ENCODE results near the gene KLF6. TPM values are rescaled to one million over a fixed set of nuclear protein-coding genes. Genes with fewer than 3 reads are reported as not detected.
A peak's percentile ranks its signal among the peaks of the same experiment; 100 is the strongest.

KLF6 gene
- total and polyA plus RNA-seq, 9 of the 15 experiments (the other 6 are each of a cell fraction or from before 2014, with no cell fraction given): 3.2 to 23.9 (median 8.0) TPM

- no peak for TF ChIP-seq E2F6 (IDR thresholded peaks at IDR 0.05; ENCODE audit: borderline replicate concordance in 1 of 2, extremely low read depth in 1 of 2, insufficient read depth in 1 of 2, insufficient read length in 1 of 2, low read depth in 1 of 2, low read length in 1 of 2, poor library complexity in 1 of 2, severe bottlenecking in 1 of 2)
- no peak for TF ChIP-seq HDAC8 (tag; IDR thresholded peaks at IDR 0.05)
- no peak for TF ChIP-seq HBP1 (CRISPR knock-in tag; IDR thresholded peaks at IDR 0.05)
- peak; percentile 60; the same call in 1 of the 2 replicates for TF ChIP-seq EP300 (IDR thresholded peaks at IDR 0.05; ENCODE audit: low read length)
- no peak for TF ChIP-seq ZNF707 (CRISPR knock-in tag; conservative IDR thresholded peaks at IDR 0.05)
- TF ChIP-seq ZNF354B (CRISPR knock-in tag; IDR thresholded peaks at IDR 0.05): no peak
- no peak for TF ChIP-seq SIRT6 (IDR thresholded peaks at IDR 0.05; ENCODE audit: low read depth, low read length)
- TF ChIP-seq ZNF232 (CRISPR knock-in tag; IDR thresholded peaks at IDR 0.05): no peak
- TF ChIP-seq THAP12 (CRISPR knock-in tag; IDR thresholded peaks at IDR 0.05): no peak
- TF ChIP-seq ATF4 (CRISPR knock-in tag; IDR thresholded peaks at IDR 0.05): no peak
- no peak for TF ChIP-seq ZNF23 (CRISPR knock-in tag; IDR thresholded peaks at IDR 0.05)
- TF ChIP-seq NFATC3 (IDR thresholded peaks at IDR 0.05): no peak
- TF ChIP-seq CXXC5 (CRISPR knock-in tag; IDR thresholded peaks at IDR 0.05): no peak
- 0 out of 2 replicates have a peak, but pooled peaks have one; percentile 28 for TF ChIP-seq SMARCC2 (IDR thresholded peaks at IDR 0.05; ENCODE audit: low read depth)
- peak; percentile 88 for TF ChIP-seq ZNF316 (IDR thresholded peaks at IDR 0.05)
- no peak for TF ChIP-seq MTA3 (IDR thresholded peaks at IDR 0.05; ENCODE audit: borderline replicate concordance)
- no peak for TF ChIP-seq ZNF253 (CRISPR knock-in tag; conservative IDR thresholded peaks at IDR 0.05)
- no peak for TF ChIP-seq FOXJ3 (CRISPR knock-in tag; IDR thresholded peaks at IDR 0.05)
- no peak for TF ChIP-seq ZNF830 (CRISPR knock-in tag; IDR thresholded peaks at IDR 0.05)
- TF ChIP-seq GABPA (tag; conservative IDR thresholded peaks at IDR 0.05; ENCODE audit: low read depth): peak; percentile 65
- no peak for TF ChIP-seq NR1H2 (CRISPR knock-in tag; IDR thresholded peaks at IDR 0.05)
- no peak for TF ChIP-seq MCM7 (IDR thresholded peaks at IDR 0.05)
- TF ChIP-seq HNRNPH1 (optimal IDR thresholded peaks at IDR 0.05; ENCODE audit: low read depth, low read length): no peak
- no peak for TF ChIP-seq KLF13 (tag; IDR thresholded peaks at IDR 0.05; ENCODE audit: borderline replicate concordance, low read depth)
Observed at GRCh38 chr10:3765146-3765545, 19.9 kb downstream of the KLF6 start (continued).

Measured in K562 (cell line).